ENCODE measurements around the gene RSPH6A.

- TF ChIP-seq CTCF (IDR thresholded peaks at IDR 0.05) (no peak), POLR2A (IDR thresholded peaks at IDR 0.05) (no peak)
Observed at GRCh38 chr19:45764475-45764874, 50.6 kb downstream of the RSPH6A start.

All from prostate gland (tissue), 2 donors.